Fibroblast of upper back skin (primary cell): ENCODE data around the gene SPAST.
A peak's percentile ranks its signal among the peaks of the same experiment; 100 is the strongest.
"Not testable (repeated sequence)": the region's sequence is repeated elsewhere in the genome, so short reads cannot be mapped to it uniquely, and the experiment has no call there.

Experiments used
- DNase-seq: peaks from one replicate; pipeline ENCODE4 v3.0.0-alpha.2; 2013

The SPAST gene

DNA sequence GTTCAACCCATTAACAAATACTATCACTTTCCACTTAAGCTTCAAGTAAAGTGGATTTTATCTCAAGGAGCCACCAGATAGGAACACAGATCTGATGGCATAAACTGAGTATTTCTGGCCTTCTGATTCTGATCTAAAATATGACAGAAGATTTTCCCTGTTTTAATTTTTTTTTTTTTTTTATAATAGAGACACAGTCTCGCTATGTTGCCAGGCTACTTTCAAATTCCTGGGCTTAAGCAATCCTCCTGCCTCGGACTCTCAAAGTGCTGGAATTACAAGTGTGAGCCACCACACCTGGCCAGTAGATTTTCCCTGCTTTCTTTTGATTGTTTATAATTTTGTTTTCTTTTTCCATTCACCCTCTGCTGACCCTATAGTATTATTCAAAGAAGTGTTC is 65.7 kb downstream of the SPAST start:
- no peak for DNase-seq

DNA sequence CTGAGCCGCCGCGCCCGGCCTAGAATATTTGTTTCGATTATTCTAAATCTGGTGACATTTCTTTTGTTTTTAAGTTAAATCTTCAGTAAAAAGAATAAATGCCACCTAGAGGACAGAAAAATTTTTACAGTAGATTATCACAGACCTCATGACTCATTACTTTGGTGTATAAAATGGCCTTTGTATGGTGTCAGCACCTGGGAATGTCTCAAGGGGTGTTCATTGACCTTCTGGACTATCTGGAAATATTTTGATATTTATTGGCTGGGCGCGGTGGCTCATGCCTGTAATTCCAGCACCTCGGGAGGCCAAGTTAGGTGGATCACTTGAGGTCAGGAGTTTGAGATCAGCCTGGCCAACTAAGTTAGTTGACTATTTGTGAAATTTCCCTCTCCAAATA is 72.1 kb downstream of the SPAST start:
- peak; percentile 85 for DNase-seq

GRCh38 chr2:32136097-32136496 is 72.7 kb downstream of the SPAST start:
- peak; percentile 42 for DNase-seq

DNA sequence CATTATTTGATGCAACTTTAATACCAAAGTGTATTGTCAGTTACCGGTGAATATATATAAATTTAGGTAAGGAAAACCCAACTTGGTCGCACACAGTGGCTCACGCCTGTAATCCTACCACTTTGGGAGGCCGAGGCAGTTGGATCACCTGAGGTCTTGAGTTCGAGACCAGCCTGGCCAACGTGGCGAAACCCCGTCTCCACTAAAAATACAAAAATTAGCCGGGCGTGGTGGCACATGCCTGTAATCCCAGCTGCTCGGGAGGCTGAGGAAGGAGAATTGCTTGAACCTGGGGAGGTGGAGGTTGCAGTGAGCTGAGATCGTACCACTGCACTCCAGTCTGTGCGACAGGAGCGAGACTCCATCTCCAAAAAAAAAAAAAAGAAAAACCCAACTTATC is 88.2 kb downstream of the SPAST start:
- not testable (repeated sequence) for DNase-seq

GRCh38 chr2:32159678-32160077 is 96.3 kb downstream of the SPAST start:
- DNase-seq = no peak

DNA sequence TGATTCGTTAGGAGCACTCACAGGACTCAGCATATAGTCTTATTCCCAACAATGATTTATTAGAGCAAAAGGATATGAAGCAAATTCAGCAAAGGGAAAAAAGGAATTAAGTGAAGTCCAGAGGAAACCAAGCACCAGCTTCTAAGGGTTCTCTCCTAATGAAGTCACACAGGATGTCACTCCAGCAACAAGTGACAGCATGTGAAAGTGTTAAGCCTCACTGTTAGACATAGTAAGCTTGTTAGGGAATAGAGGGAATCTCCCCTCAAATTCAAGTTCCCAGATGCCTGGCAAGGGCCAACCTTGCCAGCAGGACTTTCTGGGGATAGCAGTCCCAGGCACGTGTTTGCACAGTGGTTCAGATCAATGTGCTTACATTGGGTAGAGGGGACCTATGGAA is 97.9 kb downstream of the SPAST start:
- no peak for DNase-seq

DNA sequence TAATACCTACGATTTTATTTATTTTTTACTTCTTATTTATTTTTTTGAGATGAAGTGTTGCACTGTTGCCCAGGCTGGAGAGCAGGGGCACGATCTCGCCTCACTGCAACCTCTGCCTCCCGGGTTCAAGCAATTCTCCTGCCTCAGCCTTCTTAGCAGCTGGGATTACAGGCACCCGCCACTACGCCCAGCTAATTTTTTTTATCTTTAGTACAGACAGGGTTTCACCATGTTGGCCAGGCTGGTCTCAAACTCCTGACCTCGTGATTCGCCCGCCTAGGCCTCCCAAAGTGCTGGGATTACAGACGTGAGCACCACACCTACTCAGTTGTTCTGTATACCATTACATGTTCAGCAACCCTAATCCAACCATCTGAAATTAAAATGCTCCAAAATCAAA is 100.9 kb downstream of the SPAST start:
- not testable (repeated sequence) for DNase-seq

- DNase-seq = peak; percentile 5
Observed at GRCh38 chr2:32165027-32165347, 101.6 kb downstream of the SPAST start.

DNA sequence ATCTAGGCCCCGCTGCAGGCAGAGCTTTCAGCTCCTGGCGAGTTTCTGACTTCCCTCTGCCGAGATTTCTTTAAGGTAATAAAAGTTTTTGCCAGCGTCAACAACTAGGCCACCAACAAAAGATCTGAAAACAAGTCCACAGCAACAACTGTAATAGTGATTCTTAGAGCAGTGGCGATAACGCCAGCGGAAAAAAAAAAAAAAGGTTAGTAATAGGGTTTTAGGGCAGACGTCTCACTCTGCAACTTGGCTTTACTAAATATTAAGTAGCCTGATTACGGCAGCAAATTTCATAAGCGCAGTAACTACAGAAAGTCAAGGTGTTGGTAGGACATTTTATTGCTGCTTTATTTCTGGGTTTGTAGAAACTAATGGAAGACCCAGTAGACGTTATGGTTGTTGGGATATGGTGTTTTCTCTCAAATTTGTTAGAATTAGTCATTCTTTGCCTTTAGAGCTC is 102.8 kb downstream of the SPAST start:
- DNase-seq = no peak

DNA sequence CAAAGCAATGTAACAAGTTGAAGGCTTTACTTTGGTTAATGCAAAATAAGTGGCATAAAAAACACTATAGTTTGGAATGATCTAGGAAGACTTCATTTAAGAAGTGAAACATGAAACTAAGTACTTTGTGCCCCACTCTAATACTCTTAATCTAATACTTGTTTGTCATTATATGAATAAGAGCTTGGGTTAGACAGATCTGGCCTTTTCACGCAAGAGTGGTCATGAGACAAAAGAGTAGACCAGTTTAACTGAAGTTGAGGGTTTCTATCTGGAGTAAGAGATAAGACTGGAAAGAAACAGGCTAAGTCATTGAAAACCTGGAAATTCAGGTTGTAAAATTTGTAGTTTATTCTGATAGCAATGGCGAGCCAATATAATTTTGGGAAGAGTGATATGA is 105.2 kb downstream of the SPAST start:
- DNase-seq = no peak

GRCh38 chr2:32172870-32173269 is 109.5 kb downstream of the SPAST start:
- no peak for DNase-seq

- DNase-seq = no peak
Observed at GRCh38 chr2:32182667-32183066, 119.3 kb downstream of the SPAST start.

GRCh38 chr2:32189011-32189410 is 125.7 kb downstream of the SPAST start:
- no peak for DNase-seq

- DNase-seq = no peak
Observed at GRCh38 chr2:32192418-32192817, 129.1 kb downstream of the SPAST start.

DNA sequence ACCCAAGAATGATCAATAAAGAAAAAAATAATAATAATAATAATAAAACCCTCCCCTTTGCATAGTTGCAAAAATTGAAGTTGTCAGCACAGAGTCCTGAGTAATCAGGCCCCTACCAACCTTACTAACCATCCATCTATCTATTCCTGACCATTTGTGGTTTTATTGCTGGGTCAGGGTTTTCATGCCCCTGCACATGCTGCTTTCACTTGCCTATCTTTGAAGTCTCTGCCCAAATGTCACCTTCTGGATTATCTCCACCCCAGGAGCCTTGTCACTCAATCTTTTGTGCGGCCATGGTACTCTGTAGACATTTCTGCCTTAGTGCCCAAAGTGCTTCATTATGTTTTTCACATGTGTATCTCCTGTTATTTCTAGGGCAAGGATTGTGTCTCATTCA is 137.5 kb downstream of the SPAST start:
- no peak for DNase-seq

- DNase-seq = not testable (repeated sequence)
Observed at GRCh38 chr2:32203428-32203827, 140.1 kb downstream of the SPAST start.
